GM20000 (cell line): ENCODE data around the gene KIF26B.

ENCODE experiments used
- DNase-seq: peaks from one replicate; pipeline ENCODE4 v3.0.0; 2012; ENCODE audit warnings: low spot score
- TF ChIP-seq, protein P1 (sequence below): IDR thresholded peaks from 2 replicates; pipeline ENCODE4 v1.5.1; 2012; ENCODE audit warnings: mild to moderate bottlenecking, control low read depth; ENCODE audit errors: extremely low read depth, missing control alignments

The KIF26B gene

DNA sequence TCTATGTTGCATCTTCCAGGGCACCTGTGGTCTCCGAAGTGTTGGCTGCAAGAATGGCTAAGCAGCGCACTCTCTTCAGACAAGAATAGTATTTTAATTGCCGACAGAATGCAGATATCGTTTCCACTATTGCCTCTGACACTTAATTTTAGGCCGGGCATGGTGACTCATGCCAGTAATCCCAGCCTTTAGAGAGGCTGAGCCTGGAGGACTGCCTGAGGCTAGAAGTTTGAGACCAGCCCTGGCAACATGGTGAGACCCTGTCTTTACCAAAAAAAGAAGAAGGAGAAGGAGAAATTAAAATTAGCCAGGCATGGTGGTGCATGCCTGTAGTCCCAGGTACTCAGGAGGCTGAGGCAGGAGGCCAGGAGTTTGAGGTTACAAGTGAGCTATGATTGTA is 306.9 kb downstream of the KIF26B start:
- no peak for DNase-seq
- TF ChIP-seq, protein P1, sequence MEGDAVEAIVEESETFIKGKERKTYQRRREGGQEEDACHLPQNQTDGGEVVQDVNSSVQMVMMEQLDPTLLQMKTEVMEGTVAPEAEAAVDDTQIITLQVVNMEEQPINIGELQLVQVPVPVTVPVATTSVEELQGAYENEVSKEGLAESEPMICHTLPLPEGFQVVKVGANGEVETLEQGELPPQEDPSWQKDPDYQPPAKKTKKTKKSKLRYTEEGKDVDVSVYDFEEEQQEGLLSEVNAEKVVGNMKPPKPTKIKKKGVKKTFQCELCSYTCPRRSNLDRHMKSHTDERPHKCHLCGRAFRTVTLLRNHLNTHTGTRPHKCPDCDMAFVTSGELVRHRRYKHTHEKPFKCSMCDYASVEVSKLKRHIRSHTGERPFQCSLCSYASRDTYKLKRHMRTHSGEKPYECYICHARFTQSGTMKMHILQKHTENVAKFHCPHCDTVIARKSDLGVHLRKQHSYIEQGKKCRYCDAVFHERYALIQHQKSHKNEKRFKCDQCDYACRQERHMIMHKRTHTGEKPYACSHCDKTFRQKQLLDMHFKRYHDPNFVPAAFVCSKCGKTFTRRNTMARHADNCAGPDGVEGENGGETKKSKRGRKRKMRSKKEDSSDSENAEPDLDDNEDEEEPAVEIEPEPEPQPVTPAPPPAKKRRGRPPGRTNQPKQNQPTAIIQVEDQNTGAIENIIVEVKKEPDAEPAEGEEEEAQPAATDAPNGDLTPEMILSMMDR = no peak

GRCh38 chr1:245462161-245462560 is 307.4 kb downstream of the KIF26B start:
- no peak for DNase-seq
- TF ChIP-seq, protein P1 = no peak

DNA sequence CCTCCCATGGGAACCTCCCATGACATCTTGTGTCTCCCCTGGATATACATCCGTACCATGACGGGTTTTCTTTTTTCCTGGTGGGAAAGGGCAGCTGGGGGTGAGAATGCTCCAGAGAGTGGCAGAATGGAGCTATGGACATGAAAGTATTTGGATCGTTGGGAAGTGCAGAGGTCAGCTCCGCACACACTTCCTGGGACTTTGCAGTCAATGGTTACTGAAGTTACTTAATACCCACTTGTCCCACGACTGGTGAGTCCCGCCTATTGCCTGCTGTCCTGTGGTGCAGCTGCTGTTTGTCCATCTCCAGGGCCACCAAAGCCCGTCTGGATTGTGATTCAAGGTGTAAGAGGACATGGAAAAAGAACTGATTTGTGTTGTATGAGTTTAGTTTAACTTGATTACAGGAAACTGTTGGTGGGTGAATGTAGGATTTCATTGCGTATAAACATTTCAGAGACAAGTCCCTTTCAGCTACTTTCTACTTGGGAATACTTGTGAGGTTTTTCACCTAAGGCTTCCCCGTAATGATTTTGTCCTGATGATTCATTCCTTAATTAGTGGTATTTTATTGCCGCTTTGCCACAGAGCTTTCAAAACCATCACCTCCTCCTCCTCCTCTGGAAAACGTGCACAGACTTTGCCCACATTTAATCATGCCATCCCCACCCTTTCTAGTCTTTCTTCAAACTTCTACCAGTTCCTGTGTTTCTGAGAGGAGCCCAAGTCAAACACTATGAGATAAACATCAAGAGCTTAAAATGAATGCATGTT is 308.8 kb downstream of the KIF26B start:
- no peak for DNase-seq
- TF ChIP-seq, protein P1 = no peak

- TF ChIP-seq, protein P1 = no peak
- DNase-seq = no peak
These were observed 309.5 kb downstream of the KIF26B start for GRCh38 chr1:245464290-245464689.

DNA sequence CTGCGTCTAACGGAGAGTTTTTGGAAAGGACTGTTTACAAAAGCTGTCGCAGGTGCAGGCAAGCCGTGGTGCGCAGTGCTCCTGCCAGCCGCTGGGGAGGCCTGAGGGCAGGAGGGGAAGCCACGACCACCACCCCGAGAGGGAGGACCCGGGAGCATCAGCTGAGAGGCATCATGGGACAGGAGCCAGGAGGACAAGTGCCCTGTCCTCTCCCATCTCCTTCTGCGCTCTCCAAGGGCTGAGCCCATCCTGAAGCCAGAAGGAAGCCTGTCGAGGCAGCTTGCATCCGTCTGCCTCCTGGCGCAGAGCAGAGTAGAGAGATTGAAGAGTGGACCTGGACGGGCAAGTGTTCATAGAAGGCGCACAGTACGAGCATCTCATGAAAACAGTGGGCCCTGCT is 310.9 kb downstream of the KIF26B start:
- no peak for DNase-seq
- TF ChIP-seq, protein P1 = no peak

GRCh38 chr1:245466261-245466660 is 311.5 kb downstream of the KIF26B start:
- no peak for DNase-seq
- TF ChIP-seq, protein P1 = no peak

DNA sequence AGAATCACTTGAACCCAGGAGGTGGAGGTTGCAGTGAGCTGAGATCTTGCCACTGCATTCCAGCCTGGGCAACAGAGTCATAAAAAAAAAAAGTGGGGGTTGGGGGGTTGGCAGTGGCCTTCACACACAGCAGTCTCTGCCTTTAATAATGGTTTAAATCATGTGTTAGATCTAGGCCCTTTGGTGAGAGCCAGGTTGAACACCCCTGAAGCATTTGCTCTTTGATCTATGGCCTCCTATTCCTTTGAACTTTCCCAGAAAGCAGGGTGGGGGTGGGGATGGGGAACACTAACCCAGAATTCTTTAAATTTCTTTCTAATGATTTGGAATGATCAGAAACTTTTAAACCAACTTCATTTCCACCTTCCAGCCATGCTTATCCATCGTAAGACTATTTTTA is 313.0 kb downstream of the KIF26B start:
- TF ChIP-seq, protein P1 = no peak
- DNase-seq = no peak
